GM21526 (cell line): ENCODE data around the gene TANC1.

Experiments
- ATAC-seq: cut with Tn5 transposase; IDR thresholded peaks from one replicate; pipeline ENCODE4 v1.9.1; 2021; ENCODE audit warnings: moderate library complexity; ENCODE audit not compliant: unreplicated experiment, low FRiP score

The TANC1 gene

DNA sequence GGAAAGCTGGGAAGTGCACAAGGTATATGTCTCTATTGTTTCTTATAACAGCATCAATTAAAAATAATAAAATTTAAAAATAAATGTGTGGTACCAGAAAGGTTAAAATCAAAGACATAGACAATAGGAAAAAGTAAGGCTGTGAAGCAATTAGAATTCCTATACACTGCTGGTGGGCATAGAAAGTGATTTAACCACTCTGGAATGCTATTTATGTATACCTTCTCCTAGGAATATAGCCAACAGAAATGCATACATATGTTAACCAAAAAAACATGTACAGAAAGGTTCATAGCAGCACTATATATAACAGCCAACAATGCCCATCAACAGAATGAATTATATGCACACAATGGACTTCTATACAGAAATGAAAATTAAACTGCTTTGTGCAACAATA is 275.1 kb downstream of the TANC1 start:
- ATAC-seq = no peak

- ATAC-seq = no peak
These were observed 278.0 kb downstream of the TANC1 start for GRCh38 chr2:159246325-159246988.

DNA sequence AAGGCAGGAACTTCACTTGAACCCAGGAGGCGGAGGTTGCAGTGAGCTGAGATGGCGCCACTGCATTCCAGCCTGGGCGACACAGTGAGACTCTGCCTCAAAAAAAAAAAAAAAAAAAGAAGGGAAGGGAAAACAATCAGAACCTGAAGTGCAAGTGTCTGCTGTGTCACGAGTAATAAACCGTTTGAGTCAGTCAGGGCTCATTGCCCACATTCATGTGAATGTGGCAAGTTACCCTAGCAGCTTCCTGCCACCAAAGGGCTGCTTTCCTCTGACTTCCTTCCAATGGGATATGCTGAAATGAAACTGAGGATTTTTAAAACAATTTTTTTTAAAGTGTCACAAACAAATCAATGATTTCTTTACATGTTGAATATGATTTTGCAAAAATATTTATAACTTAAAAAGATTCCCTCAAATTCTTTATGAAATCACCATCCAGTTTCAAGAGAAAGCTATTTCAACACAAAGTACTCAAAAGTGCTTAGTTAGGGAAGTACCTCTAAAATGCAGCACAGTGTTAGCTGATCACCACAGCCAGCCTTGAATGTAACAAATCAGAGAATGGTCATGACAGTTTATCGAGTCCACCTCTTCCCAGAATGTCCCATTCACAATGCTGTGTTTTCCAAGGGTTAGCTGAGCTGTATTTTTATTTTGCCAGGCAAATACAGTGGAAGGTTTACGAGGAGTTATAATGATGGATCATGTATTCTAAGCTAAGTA is 281.7 kb downstream of the TANC1 start:
- ATAC-seq = no peak

DNA sequence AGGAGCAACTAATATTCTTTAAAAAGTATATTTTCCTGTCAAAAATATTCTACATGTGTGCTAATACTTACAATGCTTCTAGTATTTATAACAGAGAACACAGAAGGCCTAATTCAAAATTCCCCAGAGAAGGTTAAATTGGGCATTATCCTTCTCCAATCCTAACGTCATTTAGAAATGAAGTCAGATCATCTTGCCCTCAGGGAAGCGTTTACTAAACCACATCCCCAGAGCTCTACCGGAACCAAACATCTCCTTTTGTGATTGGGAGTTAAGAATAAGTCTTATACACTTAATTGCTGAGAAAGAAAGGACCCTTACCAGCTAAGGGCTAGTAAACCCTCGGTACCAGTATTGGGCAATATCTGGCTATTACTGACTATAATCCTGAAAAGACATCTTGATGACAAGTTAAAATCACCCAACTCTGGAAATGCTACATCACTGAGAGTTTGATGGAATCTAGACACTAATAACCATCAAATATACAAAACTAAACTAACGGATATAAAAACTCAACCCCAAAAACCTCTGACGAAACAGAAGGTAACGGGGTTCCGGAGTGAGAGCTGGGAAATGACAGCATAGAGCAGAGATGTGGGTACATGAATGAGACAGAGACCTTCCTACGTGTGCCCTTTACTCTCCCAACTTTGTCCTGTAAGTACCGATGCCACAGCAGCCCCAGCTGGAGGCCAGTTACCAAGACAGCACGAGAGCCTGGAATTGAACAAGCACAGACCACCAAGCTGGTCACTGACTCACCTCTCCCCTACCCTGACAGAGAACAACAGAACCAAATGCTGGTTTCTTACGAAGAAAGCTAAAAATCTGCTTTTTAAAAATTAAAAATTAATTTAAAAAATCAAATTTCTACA is 283.1 kb downstream of the TANC1 start:
- ATAC-seq = no peak

GRCh38 chr2:159252905-159253304 is 284.5 kb downstream of the TANC1 start:
- no peak for ATAC-seq

DNA sequence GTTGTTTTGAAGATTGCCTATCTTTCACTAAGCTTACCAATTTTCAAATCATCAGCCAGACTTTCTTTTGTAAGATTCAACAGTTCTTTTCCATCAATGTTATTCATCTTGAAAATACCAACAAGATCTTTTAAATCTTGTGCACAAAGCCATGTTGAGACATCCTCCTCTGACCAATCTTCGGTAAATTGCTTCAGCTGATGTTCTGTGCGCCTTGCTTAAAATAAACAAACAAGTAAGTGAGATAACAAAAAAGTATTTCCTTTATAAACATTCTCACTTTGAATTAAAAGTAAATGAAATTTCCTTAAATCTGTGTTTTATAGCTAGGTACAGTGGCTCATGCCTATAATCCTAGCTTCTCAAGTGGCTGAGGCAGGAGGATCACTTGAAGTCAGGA is 287.7 kb downstream of the TANC1 start:
- ATAC-seq = no peak

- ATAC-seq = no peak
These were observed 293.8 kb downstream of the TANC1 start for GRCh38 chr2:159262226-159262625.

DNA sequence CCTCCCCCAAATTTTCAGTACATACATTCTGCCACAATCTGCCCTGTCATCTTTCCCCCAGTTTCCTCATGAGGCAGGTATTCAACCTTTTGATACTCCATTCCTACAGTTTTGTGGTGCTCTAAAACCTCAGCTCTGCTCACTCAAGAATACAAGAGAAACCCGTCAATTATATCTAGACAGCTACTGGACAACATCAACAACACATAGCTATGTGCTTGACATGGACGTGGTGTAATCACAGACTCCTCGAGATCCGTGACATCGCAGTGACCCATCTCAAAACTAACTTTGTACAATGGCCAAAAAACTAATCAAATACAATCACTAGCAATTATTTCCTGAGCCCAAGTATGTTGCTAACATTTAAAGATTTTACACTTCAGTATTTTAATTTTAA is 294.5 kb downstream of the TANC1 start:
- ATAC-seq = no peak

DNA sequence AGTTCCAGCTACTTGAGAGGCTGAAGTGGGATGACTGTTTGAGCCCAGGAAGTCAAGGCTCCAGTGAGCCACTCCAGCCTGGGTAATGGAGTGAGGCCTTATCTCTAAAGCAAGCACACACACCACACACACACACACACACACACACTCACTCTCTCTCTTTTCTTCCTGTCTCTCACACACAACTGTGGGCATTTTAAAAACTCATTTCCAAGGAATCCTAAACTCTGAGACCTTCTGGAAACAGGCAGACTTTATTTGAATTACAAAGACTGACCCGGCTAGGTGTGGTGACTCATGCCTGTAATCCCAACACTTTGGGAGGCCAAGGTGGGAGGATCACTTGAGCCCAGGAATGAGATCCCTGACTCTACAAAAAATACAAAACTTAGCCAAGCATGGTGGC is 296.7 kb downstream of the TANC1 start:
- no peak for ATAC-seq

DNA sequence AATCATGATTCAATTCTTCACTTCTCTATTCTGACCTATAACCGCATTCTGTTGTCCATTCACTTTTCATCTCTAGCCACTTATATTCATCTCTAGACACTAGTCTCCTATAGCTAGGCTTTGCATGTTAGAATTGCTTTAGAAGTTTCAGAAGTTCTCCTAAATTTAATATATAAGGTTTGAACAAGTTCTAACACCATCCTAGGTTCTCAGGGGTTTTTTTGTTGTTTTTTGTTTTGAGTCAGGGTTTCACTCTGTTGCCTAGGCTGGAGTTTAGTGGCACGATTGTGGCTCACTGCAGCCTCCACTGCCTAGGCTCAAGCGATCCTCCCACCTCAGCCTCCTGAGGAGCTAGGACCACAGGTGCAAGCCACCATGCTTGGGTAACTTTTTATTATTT is 298.1 kb downstream of the TANC1 start:
- ATAC-seq = no peak

DNA sequence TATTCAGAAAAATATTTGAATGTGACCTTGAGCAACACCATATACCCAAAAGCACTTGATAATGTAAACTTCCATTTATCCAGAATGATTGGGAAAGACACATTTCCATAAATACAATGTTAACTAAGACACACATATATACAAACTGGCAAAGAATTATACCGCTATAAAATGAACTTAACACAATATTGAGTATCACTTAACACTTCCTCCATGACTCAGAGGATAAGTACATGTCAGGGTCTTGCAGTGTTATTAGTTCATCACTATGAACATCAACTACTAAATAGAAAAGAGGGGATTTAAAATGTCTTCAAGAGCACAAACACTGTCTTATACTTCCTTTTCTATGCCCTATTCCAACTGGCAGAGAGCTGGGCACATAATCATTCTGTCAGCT is 299.5 kb downstream of the TANC1 start:
- ATAC-seq = no peak

GRCh38 chr2:159270744-159271379 is 302.4 kb downstream of the TANC1 start:
- no peak for ATAC-seq

DNA sequence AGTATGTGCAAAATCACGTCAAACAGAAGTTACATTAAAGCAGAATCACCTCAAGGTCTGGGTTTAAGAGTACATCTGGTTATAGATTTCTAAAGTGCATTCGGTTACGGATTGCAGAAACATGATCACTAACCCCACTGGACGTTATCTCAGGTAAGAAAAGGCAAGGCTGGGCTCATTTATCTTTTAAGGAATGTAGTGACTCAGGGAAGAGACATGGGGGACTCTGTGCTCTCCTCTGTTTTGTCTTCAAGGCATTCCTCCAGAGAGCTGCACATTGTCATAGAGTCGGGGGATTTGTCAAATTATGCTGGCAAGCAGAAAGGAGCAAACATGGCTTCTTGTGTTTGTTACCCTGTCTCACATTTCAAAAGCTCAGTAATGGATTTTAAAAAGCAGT is 303.7 kb downstream of the TANC1 start:
- ATAC-seq = no peak

DNA sequence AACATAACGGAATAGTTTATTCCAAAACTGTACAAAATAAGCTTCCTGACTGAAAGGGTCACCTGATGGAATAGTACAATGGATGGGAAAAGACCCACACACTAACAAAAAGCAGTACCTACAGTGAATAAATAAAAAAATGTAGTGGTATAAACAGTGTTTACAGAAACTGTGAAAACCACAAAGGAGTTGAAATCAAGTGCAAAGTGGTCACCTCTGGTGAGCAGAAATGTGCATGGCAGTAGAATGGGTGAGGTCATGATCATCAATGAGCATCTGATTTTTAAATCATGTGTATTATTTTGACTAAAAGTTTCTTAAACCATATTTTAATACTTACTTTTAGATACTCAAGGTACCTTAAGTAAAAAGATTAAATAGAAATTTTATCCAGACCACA is 306.7 kb downstream of the TANC1 start:
- ATAC-seq = no peak

GRCh38 chr2:159279700-159280099 is 311.3 kb downstream of the TANC1 start:
- ATAC-seq = no peak

DNA sequence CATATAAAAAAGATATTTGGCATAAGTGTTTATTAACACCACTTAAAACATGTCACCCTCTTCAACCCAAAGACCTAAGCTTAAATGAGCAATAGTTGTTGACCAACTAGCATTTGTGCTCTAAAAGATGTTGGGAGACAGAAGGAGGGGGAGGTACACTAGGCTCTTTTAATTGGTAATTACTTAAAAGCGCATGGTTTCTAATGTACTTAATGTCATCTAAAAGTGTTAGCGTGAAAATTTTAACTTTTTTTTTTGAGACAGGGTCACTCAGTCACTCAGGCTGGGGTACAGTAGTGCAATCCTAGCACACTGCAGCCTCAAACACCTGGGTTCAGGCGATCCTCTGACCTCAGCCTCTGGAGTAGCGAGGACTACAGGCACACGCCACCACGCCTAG is 312.6 kb downstream of the TANC1 start:
- ATAC-seq = no peak
